GM19395 (cell line): ENCODE results near the gene ZNF335.
"Not testable (repeated sequence)": the region's sequence is repeated elsewhere in the genome, so short reads cannot be mapped to it uniquely, and the experiment has no call there.

Experiments used
- ATAC-seq: cut with Tn5 transposase; IDR thresholded peaks from one replicate; pipeline ENCODE4 v1.9.1; 2021; ENCODE audit warnings: mild to moderate bottlenecking, moderate library complexity; ENCODE audit not compliant: unreplicated experiment

Gene ZNF335

DNA sequence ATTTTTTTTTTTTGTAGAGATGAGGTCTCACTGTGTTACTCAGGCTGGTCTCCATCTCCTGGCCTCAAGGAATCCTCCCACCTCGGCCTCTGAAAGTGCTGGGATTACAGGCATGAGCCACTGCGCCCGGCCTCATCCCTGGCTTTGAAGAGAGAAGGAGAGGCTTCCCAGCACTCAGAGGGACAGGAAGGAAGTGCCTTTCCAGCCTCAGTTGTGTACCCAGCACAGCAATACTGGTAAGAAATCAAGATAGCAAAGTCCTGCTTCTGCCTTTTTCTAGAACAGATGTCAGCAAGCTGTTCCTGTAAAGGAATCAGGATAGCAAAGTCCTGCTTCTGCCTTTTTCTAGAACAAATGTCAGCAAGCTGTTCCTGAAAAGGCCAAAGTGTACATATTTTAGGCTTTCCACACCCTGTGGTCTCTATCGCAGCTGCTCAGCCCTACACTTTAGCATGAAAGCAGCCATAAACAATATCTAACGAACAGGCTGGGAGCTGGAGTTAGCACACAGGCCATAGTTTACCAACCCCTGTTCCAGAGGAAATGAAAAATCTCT lies 53.7 kb downstream of the ZNF335 start:
- ATAC-seq = no peak

DNA sequence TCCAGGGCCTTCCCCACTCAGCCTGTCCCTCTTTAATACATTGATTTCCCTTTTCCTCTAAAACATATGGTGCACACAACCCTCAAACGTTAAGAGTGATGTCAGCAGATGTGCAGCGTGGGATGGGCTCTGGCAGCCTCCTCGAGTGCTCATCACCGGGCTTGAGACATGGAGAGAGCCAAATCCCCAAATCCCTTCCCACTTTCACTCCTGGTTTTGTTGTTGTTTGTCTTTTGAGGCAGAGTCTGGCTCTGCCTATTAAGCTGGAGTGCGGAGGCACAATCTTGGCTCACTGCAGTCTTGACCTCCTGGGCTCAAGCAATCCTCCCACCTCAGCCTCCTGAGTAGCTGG lies 54.2 kb downstream of the ZNF335 start:
- no peak for ATAC-seq

DNA sequence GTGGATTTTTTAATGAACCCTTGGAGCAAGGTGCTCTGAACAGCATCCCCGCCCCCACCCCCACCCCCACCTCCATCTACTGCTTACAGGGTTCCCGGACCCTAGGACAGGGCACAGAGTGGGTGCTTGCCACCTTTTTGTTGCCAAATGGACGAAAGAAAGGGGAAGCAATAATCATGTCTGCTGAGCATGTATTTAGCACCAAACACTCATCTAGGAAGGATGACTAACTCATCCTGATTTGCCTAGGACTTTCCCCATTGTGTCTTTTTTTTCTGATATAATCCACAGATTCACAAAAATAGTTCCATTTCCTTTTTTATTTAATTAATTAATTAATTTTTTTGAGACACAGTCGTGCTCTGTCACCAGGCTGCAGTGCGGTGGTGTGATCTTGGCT lies 58.9 kb downstream of the ZNF335 start:
- no peak for ATAC-seq

DNA sequence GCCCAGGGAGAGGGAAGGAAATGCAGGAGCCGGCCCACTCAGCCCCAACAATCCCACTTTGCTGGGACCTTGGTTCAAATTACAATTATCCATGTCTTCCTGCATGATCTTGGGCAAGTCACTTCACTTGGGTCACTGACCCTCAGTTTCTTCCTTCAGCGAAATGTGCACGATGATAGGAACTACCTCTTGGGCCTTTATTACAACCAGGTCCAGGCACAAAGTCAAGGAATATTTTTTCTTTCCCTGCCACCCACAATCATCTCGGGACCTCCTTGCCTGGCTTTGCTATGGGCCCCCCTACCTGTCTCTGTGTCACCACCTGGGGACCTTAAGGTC lies 59.7 kb downstream of the ZNF335 start:
- no peak for ATAC-seq

DNA sequence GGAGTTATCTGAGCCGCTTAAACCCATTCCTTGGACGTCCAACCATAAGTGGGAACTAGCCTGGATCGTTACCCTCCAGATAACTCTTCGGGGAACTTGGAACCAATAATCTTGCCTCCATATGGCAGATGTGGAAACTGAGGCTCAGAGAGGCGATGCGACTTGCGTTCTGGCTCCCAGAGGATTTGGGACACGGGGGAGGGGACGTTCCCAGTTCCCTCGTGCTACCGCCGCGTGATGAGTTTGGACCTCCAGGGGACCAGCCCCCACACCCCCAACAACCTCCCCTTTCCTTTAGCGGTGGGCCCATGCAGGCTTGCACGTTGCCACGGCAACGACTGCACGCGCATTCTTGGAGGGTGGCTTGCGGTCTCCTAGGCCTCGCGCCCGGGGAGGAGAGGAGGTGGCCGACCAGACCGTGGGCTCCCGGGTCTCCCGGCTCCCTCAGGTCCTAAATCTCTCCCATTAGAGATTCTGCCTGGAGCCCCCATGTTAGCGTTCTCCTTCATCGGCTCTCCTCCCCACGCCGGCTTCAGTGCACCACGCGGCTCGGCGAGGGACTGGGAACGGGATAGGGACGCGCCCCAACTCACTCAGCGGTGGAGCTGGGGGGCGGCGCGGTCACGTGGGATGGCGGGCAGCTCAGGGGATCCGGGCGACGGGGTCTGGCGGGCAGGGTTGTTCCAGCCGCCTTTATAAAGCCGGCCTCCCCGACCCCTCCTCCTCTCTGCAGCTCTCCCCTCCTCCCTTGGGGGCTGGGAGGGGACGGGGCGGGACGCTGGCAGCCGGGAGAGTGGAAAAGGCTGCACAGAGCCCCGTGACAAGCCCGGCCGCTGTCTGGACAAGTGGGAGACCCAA lies 60.3 kb downstream of the ZNF335 start, which contains the start of gene PLTP:
Gene PLTP, minus strand, starts transcription at position 670 of the 858 bp plus-strand sequence. CDS start 703 bp downstream, outside the sequence.
- no peak for ATAC-seq

DNA sequence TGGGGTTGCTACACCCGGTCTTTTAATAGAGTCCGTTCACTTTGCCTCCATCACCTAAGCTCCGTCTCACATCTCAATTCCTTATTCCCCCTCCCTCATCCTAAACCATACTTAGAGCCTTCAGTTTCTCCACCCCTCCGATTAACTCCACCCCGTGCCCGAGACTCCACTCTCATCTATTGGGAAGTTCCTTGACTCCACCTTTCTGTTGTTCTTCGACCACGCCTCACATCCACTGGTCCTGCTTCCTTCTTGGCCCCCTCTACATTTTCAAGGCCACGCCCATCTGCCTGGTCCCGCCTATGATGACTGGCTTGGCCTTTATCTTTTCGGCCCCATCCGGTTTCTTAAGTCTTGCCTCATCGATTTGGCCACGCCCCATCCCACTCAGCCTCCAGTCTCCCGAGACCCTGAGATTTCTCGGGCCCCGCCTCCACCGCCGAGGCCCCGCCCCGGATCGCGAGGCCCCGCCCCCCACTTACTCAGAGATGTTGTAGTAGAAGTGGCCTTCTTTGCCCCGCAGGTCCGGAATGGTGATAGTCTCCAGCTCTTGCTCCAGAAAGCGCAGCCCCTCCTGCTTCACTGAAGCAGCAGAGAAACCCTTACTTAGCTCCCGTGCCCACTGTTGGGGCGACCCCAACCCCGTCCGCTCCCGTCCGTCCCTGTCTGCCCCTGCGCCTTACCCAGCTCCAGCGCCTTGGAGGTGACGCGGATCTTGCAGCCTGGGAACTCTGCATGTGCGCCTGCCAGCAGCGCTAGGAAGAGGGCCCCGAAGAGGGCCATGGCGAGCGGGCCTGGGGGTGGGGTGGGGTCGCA lies 61.1 kb downstream of the ZNF335 start:
- ATAC-seq = peak; percentile 94

DNA sequence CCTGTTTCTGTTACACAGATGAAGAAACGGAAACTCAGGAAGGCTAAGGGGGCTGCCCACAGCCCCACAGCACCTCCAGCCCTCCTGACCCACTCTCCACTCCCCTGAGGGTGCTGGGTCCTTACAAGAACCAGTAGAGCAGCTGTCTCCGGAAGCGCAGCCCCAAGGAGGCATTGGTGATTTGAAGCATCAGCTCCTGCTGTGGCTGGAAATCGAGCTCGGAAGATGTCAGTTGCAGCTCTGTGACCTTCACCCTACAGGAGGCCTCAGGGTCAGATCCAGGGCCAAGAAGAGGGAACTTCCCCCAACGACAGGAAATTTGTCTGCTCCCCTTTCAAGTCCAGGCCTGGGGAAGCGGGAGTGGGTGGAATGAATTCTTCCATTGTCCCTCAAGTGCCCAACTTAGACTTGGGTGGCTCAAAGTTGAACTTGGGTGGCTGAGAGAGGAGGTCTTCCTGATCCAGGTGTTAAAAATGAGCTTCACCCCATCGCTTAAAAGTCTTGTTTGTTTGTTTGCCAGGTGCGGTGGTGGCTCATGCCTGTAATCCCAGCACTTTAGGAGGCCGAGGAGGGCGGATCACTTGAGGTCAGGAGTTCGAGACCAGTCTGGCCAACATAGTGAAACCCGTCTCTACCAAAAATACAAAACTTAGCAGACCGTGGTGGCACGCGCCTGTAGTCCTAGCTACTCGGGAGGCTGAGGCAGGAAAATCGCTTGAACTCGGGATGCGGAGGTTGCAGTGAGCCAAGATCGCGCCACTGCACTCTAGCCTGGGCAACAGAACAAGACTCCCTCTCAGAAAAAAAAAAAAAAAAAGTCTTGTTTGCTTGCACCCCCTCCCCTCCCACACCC lies 62.0 kb downstream of the ZNF335 start:
- no peak for ATAC-seq

DNA sequence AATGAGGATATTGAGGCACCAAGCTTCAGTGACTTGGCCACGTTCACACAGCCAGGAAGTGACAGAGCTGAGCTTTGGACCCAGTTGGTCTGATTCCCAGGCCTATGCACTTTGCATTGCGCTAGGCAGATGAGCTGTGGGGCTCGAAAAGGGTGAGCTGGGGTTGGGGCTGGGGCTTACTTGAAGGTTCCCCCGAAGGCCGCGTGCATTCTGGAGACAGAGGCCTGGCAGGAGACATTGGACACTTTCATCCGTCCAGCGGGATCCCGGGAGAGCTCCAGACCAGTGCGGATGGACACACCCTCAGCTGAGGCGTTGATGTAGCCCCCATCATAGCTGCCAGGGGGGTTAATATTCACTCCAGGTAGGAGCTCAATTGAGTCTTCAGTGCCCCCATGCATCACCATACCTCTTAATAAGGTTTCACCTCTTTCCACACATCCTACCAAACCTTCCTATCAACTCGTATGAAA lies 62.6 kb downstream of the ZNF335 start:
- no peak for ATAC-seq

DNA sequence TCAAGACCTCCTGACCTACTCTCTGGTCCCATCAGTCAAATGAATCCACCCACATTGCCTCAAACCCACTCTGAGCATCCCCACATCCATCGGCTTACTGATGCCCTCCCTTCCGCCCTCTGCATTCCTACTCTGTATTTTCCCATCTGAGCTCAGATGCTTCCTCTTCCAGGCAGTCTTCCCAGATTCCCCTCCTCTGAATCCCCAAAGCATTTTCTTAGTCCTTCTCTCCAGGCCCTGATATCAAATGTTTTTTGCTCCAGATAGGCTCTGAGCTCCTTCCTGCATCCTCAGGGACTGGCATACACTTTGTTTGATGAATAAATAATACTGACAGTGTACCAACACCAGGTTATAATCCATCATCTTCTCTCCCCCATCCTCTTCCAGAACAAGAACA lies 63.9 kb downstream of the ZNF335 start:
- no peak for ATAC-seq

DNA sequence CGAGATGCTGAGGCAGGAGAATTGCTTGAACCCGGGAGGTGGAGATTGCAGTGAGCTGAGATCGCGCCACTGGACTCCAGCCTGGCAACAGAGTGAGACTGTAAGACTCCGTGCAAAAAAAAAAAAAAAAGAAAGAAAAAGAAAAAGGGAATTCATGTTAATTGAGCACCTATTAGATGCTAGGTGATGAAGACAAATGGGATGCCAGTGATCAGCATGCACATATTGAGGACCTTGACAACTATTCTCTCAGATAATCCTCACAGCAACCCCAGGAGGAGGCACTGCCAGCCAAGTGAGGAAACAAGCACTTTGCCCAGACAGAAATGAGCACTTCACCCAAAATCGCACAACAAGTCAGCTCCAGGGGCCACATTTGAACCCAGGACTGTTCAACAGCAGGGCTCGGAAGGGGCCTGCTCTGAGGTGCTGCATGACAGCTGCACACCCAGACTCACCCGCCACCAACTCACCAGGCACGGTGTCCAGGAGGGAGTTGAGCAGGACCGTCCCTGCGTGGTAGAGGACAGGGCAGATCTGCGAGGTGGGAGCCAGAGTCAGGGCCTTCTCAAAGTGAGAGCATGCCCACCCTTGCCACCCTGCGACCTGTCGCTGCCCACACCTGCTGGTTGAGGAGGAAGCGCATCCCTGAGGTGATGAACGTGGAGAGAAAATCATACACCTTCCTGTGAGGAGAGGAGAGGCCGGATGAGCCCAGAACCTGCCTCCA lies 64.6 kb downstream of the ZNF335 start:
- ATAC-seq = no peak

DNA sequence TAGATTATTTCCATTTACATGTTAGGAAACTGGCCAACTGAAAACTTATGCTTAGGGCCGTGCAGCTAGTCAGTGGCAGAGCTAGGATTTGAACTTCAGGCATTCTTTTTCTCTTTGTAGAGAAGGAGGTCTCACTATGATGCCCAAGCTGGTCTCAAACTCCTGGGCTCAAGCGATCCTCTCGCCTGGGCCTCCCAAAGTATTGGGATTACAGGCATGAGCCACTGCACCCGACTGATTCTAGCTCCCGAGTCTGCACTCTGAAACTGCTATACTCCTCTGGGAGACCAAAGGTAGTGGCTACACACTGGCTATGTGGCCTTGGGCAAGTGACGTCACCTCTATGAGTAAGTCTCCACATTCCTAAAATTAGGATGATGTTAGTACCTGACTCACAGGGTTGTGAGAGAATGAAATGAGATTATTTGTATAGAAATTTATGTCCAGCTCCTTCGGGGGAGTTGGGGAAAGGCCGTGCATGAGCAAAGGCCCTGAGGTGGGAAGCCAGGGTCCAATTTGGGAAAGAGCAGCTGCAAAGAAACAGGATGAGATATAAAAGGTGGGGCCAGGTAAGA lies 66.4 kb downstream of the ZNF335 start:
- no peak for ATAC-seq

DNA sequence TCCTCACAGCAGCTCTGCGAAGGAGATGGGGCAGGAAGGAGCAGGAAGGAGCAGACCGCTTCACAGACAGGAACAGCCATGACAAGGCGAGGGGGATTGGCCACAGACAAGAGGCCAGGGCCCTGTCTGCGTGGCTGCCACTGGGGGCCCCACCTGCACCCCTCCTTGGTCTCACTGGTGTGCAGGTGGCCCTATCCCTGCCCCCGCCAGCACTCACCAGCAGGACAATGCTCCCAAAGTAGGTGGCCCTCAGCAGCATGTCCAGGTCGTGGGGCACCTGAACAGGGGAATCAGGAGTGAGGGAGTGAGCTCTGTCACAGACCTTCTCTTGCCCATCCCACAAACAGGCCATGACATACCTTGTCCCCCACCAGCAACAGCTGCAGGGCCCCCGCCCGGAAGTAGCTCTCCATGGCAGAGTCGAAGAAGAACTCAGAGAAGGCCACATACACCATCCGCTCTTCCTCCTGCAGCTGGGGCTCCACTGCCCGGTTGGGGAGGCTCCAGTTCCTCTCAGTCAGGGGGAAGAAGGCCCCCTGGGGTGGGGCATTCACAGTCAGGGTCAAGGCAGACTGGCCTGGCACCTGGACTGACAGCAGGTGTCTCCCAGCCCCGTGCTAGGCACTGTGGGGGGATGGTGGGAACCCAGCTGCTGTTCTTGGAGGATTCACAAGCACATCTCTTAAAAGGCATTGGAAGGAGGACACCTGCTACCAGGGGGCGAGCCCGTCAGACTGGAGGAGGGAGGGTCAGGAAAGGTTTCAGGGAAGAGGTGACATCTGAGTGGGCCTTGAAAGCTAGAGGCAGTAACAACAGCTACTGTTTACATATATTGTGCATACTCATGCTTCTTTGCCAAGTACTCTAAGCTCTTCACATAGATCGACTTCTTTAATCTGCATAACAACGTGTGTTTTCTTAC lies 67.2 kb downstream of the ZNF335 start:
- no peak for ATAC-seq

DNA sequence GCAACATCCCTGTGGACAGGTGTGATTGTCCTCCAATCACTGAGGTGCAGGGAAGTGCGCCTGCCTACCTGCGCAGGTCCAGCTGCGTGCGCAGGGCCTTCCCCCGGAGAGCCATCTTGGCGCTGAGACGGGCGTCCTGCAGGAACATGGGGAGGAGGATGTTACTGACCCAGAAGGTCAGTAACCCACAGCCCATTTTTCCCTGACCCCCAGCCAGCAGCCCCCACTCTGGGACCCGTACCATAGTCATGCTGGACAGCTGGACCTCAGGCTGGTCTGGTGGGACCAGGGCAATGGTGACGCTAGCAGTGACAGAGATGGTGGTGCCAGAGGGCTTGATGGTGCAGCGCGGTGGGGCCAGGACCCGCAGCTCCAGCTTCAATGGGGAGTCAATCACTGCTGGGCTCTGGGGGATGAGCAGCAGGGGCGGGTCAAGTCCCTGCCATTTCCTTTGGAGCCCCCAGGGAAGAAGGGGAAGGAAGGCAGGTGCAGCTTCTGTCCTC lies 69.8 kb downstream of the ZNF335 start:
- ATAC-seq = no peak

DNA sequence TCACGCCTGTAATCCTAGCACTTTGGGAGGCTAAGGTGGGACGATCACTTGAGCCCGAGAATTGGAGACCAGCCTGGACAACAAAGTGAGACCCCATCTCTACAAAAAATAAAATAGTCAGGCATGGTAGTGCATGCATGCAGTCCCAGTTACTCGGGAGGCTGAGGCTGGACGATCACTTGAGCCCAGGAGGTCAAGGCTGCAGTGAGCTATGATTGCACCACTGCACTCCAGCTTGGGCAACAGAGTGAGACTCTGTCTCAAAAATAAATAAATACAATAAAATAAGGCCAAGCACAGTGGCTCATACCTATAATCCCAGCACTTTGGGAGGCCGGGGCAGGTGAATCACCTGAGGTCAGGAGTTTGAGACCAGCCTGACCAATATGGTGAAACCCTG lies 70.7 kb downstream of the ZNF335 start:
- ATAC-seq = not testable (repeated sequence)

DNA sequence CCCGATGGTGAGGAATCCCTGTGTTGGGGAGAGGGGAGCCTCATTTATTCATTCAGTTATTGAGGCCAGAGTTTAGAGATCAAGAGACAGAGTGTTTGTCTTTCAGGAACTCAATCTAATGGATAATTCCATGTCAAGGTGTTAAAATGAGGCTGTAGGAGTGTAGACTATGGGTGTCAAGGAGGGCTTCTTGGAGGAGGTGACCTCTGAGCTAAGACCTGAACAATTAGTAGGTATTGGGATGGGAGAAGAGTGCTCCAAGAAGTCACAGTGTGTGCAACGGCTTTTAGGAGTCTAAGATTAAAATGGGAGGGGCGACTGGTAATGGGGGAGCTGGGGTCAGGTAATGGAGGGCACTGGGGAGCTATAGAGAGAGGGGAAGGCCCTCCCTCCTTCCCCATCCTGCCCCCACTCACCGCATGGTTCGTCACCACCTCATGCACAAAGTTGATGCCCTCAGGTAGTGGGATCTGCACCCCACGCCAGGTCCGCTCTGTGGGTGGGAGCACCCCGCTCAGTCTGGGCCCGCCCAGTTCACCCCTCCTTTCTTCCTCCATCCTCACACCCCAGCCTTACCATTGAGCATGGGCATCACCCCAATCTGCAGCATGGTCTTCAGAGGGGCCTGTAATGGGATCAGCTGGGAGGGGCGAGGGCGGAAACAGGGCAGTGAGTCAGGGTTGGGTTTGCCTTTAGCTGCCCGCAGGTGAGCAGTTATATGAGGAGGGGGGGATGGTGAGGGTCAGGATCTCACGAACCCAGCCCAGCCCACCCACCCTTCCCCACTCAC lies 72.8 kb downstream of the ZNF335 start:
- no peak for ATAC-seq
